ENCODE data around the gene C1QL1. TPM values are rescaled to one million over a fixed set of nuclear protein-coding genes. Genes with fewer than 3 reads are reported as not detected.

The C1QL1 gene
- total RNA-seq, 2 donors from 2014 or later: 0.32 to 0.34 TPM

GRCh38 chr17:44997733-44998520 lies 29.8 kb upstream of the C1QL1 start:
- no peaks in the 10 kb centered on the region for H3K4me1 Mint-ChIP-seq
- peaks cover 4% of the 10 kb centered on the region for H3K9me3 Mint-ChIP-seq
- H3K27me3 Mint-ChIP-seq: no peaks in the 10 kb centered on the region
- H3K4me3 Mint-ChIP-seq: no peak overlapping the region
- no peaks in the 10 kb centered on the region for H3K36me3 Mint-ChIP-seq (ENCODE audit: low read depth)
- ATAC-seq (replicated peaks): no peak
- H3K27ac Mint-ChIP-seq: no peak overlapping the region

- Mint-ChIP-seq H3K9me3 (peaks cover 4% of the 10 kb centered on the region), H3K36me3 (ENCODE audit: low read depth) (no peaks in the 10 kb centered on the region), H3K4me3 (no peak overlapping the region), H3K4me1 (no peaks in the 10 kb centered on the region), H3K27ac (no peak overlapping the region), H3K27me3 (no peaks in the 10 kb centered on the region)
- ATAC-seq (replicated peaks): no peak
These were observed 28.2 kb upstream of the C1QL1 start for GRCh38 chr17:44996304-44996703.

- Mint-ChIP-seq H3K4me1 (no peaks in the 10 kb centered on the region), H3K27me3 (peaks cover under 1% of the 10 kb centered on the region), H3K27ac (no peak overlapping the region), H3K36me3 (ENCODE audit: low read depth) (no peaks in the 10 kb centered on the region), H3K9me3 (peaks cover 4% of the 10 kb centered on the region), H3K4me3 (no peak overlapping the region)
- no peak for ATAC-seq (replicated peaks)
These were observed 27.4 kb upstream of the C1QL1 start for GRCh38 chr17:44995436-44996001.

GRCh38 chr17:44992242-44992939 lies 24.3 kb upstream of the C1QL1 start:
- Mint-ChIP-seq H3K27ac (no peak overlapping the region), H3K27me3 (peaks cover 12% of the 10 kb centered on the region), H3K9me3 (no peaks in the 10 kb centered on the region), H3K36me3 (ENCODE audit: low read depth) (no peaks in the 10 kb centered on the region), H3K4me1 (no peaks in the 10 kb centered on the region), H3K4me3 (no peak overlapping the region)
- ATAC-seq (replicated peaks): no peak

GRCh38 chr17:44990994-44991393 lies 22.9 kb upstream of the C1QL1 start:
- no peak overlapping the region for H3K27ac Mint-ChIP-seq
- H3K4me1 Mint-ChIP-seq: no peaks in the 10 kb centered on the region
- peaks cover 19% of the 10 kb centered on the region for H3K27me3 Mint-ChIP-seq
- no peak overlapping the region for H3K4me3 Mint-ChIP-seq
- H3K9me3 Mint-ChIP-seq: no peaks in the 10 kb centered on the region
- no peak for ATAC-seq (replicated peaks)
- no peaks in the 10 kb centered on the region for H3K36me3 Mint-ChIP-seq (ENCODE audit: low read depth)

GRCh38 chr17:44989552-44990138 lies 21.5 kb upstream of the C1QL1 start:
- ATAC-seq (replicated peaks): no peak
- Mint-ChIP-seq H3K27me3 (peaks cover 19% of the 10 kb centered on the region), H3K4me3 (no peak overlapping the region), H3K27ac (no peak overlapping the region), H3K9me3 (no peaks in the 10 kb centered on the region), H3K36me3 (ENCODE audit: low read depth) (no peaks in the 10 kb centered on the region), H3K4me1 (no peaks in the 10 kb centered on the region)

GRCh38 chr17:44988044-44988942 lies 20.2 kb upstream of the C1QL1 start:
- Mint-ChIP-seq H3K27me3 (peaks cover 19% of the 10 kb centered on the region), H3K4me3 (no peak overlapping the region), H3K4me1 (no peaks in the 10 kb centered on the region), H3K9me3 (no peaks in the 10 kb centered on the region), H3K27ac (no peak overlapping the region), H3K36me3 (ENCODE audit: low read depth) (no peaks in the 10 kb centered on the region)
- no peak for ATAC-seq (replicated peaks)

GRCh38 chr17:44983563-44983962 lies 15.5 kb upstream of the C1QL1 start:
- Mint-ChIP-seq H3K27ac (no peak overlapping the region), H3K36me3 (ENCODE audit: low read depth) (no peaks in the 10 kb centered on the region), H3K4me3 (no peak overlapping the region), H3K4me1 (peaks cover 6% of the 10 kb centered on the region), H3K27me3 (peaks cover 28% of the 10 kb centered on the region), H3K9me3 (no peaks in the 10 kb centered on the region)
- ATAC-seq (replicated peaks): no peak

GRCh38 chr17:44982113-44982702 lies 14.1 kb upstream of the C1QL1 start:
- Mint-ChIP-seq H3K27me3 (peaks cover 31% of the 10 kb centered on the region), H3K4me3 (no peak overlapping the region), H3K27ac (no peak overlapping the region), H3K9me3 (no peaks in the 10 kb centered on the region), H3K36me3 (ENCODE audit: low read depth) (no peaks in the 10 kb centered on the region), H3K4me1 (peaks cover 6% of the 10 kb centered on the region)
- ATAC-seq (replicated peaks): no peak

GRCh38 chr17:44981221-44981968 lies 13.3 kb upstream of the C1QL1 start:
- Mint-ChIP-seq H3K27me3 (peaks cover 31% of the 10 kb centered on the region), H3K9me3 (no peaks in the 10 kb centered on the region), H3K36me3 (ENCODE audit: low read depth) (no peaks in the 10 kb centered on the region), H3K4me1 (peaks cover 6% of the 10 kb centered on the region), H3K4me3 (no peak overlapping the region), H3K27ac (no peak overlapping the region)
- ATAC-seq (replicated peaks): peak; percentile 85

- Mint-ChIP-seq H3K36me3 (ENCODE audit: low read depth) (no peaks in the 10 kb centered on the region), H3K4me3 (no peak overlapping the region), H3K9me3 (no peaks in the 10 kb centered on the region), H3K4me1 (peaks cover 6% of the 10 kb centered on the region), H3K27ac (no peak overlapping the region), H3K27me3 (peaks cover 30% of the 10 kb centered on the region)
- no peak for ATAC-seq (replicated peaks)
These were observed 11.4 kb upstream of the C1QL1 start for GRCh38 chr17:44979426-44979995.

- ATAC-seq (replicated peaks): no peak
- Mint-ChIP-seq H3K27me3 (peaks cover 32% of the 10 kb centered on the region), H3K27ac (no peak overlapping the region), H3K4me1 (peaks cover 6% of the 10 kb centered on the region), H3K9me3 (no peaks in the 10 kb centered on the region), H3K4me3 (no peak overlapping the region), H3K36me3 (ENCODE audit: low read depth) (no peaks in the 10 kb centered on the region)
These were observed 10.7 kb upstream of the C1QL1 start for GRCh38 chr17:44978807-44979206.

Measured in activated T-helper 17 cell treated with anti-CD3 and anti-CD28 coated beads, Interleukin-2, amount 50 U/mL, for 72 hours (primary cell).